ENCODE measurements around the gene PEX5.

- TF ChIP-seq CTCF (conservative IDR thresholded peaks at IDR 0.05; ENCODE audit: low read length) (no peak), EZH2phosphoT487 (IDR thresholded peaks at IDR 0.05; ENCODE audit: borderline replicate concordance) (no peak)
Observed at GRCh38 chr12:7143564-7143963, 45.9 kb upstream of the PEX5 start.

Measured in Loucy (cell line).